GM23338 (cell line): Measurements from ENCODE around the gene SNX7. TPM values are rescaled to one million over a fixed set of nuclear protein-coding genes. Genes with fewer than 3 reads are reported as not detected.

Experiments
- ATAC-seq: fragments of 200-7000 bp; cut with Tn5 transposase; 3 replicates; pipeline ENCODE4 v1.9.1; 2020
- DNase-seq: peaks from one replicate; pipeline ENCODE4 v3.0.0-alpha.2; 2015; ENCODE audit warnings: low spot score
- H2AFZ ChIP-seq: fragments of 200-600 bp; sonication (generic); 2 replicates; pipeline ENCODE4 v1.8.0; 2016; ENCODE audit warnings: antibody characterized with exemption, mild to moderate bottlenecking, moderate library complexity
- H3F3A ChIP-seq: fragments of 200-600 bp; sonication (generic); replicated peaks from 2 replicates; pipeline ENCODE4 v1.8.0; 2017; ENCODE audit warnings: antibody characterized with exemption, mixed run types, low read depth
- H3K27ac ChIP-seq: fragments of 200-600 bp; sonication (generic); 2 replicates; pipeline ENCODE4 v1.6.1; 2016; ENCODE audit warnings: low read depth
- H3K27me3 ChIP-seq: fragments of 200-600 bp; sonication (generic); 2 replicates; pipeline ENCODE4 v1.8.0; 2016; ENCODE audit warnings: mild to moderate bottlenecking, mixed run types, moderate library complexity; ENCODE audit not compliant: insufficient read depth
- H3K36me3 ChIP-seq: fragments of 200-600 bp; sonication (generic); 2 replicates; pipeline ENCODE4 v1.8.0; 2016; ENCODE audit warnings: mild to moderate bottlenecking; ENCODE audit not compliant: insufficient read depth
- H3K4me1 ChIP-seq: fragments of 200-600 bp; sonication (generic); 2 replicates; pipeline ENCODE4 v1.8.0; 2016; ENCODE audit warnings: mild to moderate bottlenecking, moderate library complexity; ENCODE audit not compliant: insufficient read depth
- H3K4me2 ChIP-seq: fragments of 200-600 bp; sonication (generic); 2 replicates; pipeline ENCODE4 v1.7.1; 2017; ENCODE audit warnings: mixed run types
- H3K4me3 ChIP-seq: fragments of 200-600 bp; sonication (generic); 2 replicates; pipeline ENCODE4 v1.6.1; 2016; ENCODE audit warnings: mixed run types
- H3K79me2 ChIP-seq: fragments of 200-600 bp; sonication (generic); replicated peaks from 2 replicates; pipeline ENCODE4 v1.8.0; 2017; ENCODE audit warnings: mild to moderate bottlenecking; ENCODE audit not compliant: insufficient read depth
- H3K9me2 ChIP-seq: fragments of 200-600 bp; sonication (generic); 2 replicates; pipeline ENCODE4 v1.8.0; 2017; ENCODE audit not compliant: insufficient read depth
- H4K20me1 ChIP-seq: fragments of 200-600 bp; sonication (generic); replicated peaks from 2 replicates; pipeline ENCODE4 v1.8.0; 2017; ENCODE audit warnings: mild to moderate bottlenecking; ENCODE audit not compliant: insufficient read depth
- H3K27ac Mint-ChIP-seq: 2 replicates; pipeline ENCODE4 v1.8.0; 2020; ENCODE audit warnings: inconsistent platforms, mild to moderate bottlenecking, moderate library complexity, mixed read lengths
- H3K27me3 Mint-ChIP-seq: 3 replicates; pipeline ENCODE4 v1.8.0; 2022; ENCODE audit warnings: low read depth, mild to moderate bottlenecking, moderate library complexity, mixed read lengths, inconsistent platforms; ENCODE audit not compliant: insufficient read depth, poor library complexity
- H3K36me3 Mint-ChIP-seq: 3 replicates; pipeline ENCODE4 v1.8.0; 2021; ENCODE audit warnings: low read depth, mild to moderate bottlenecking, inconsistent platforms, moderate library complexity, mixed read lengths
- H3K4me1 Mint-ChIP-seq: 3 replicates; pipeline ENCODE4 v1.8.0; 2020; ENCODE audit warnings: mild to moderate bottlenecking, inconsistent platforms, mixed read lengths
- H3K4me3 Mint-ChIP-seq: 3 replicates; pipeline ENCODE4 v1.8.0; 2021; ENCODE audit warnings: moderate library complexity, mild to moderate bottlenecking, inconsistent platforms, mixed read lengths
- H3K9me3 Mint-ChIP-seq: 3 replicates; pipeline ENCODE4 v1.8.0; 2020; ENCODE audit warnings: moderate library complexity, mild to moderate bottlenecking, inconsistent platforms, mixed read lengths
- CREB1 ChIP-seq: fragments of 250-450 bp; sonication (Bioruptor Pico); IDR thresholded peaks from 2 replicates; pipeline ENCODE4 v1.5.0; 2020; ENCODE audit warnings: low read depth, mild to moderate bottlenecking, moderate library complexity
- EZH2 ChIP-seq: fragments of 200-600 bp; sonication (generic); IDR thresholded peaks from one replicate; pipeline ENCODE4 v1.8.0; 2017; ENCODE audit warnings: antibody characterized with exemption, mild to moderate bottlenecking, low read depth; ENCODE audit not compliant: unreplicated experiment
- EZH2phosphoT487 ChIP-seq: fragments of 200-600 bp; sonication (generic); IDR thresholded peaks from one replicate; pipeline ENCODE4 v1.8.1; 2018; ENCODE audit warnings: antibody characterized with exemption; ENCODE audit not compliant: unreplicated experiment
- JUNB ChIP-seq: IDR thresholded peaks from one replicate; pipeline ENCODE4 v1.6.1; 2016; ENCODE audit warnings: antibody characterized with exemption; ENCODE audit not compliant: unreplicated experiment
- NANOG ChIP-seq: IDR thresholded peaks from 2 replicates; pipeline ENCODE4 v1.6.1; 2016; ENCODE audit warnings: antibody characterized with exemption, borderline replicate concordance
- POLR2AphosphoS5 ChIP-seq: IDR thresholded peaks from 2 replicates; pipeline ENCODE4 v1.6.1; 2016; ENCODE audit warnings: antibody characterized with exemption, low read depth
- STAT1 ChIP-seq: IDR thresholded peaks from one replicate; pipeline ENCODE4 v1.6.1; 2016; ENCODE audit warnings: antibody characterized with exemption; ENCODE audit not compliant: unreplicated experiment
- ZNF114 ChIP-seq: fragments of 250-450 bp; sonication (Bioruptor Pico); IDR thresholded peaks from 2 replicates; pipeline ENCODE4 v1.5.0; 2020; ENCODE audit warnings: mild to moderate bottlenecking, moderate library complexity
- ZNF331 ChIP-seq: fragments of 250-450 bp; sonication (Bioruptor Pico); IDR thresholded peaks from 2 replicates; pipeline ENCODE4 v1.5.0; 2020; ENCODE audit warnings: low read depth, mild to moderate bottlenecking, moderate library complexity
- polyA plus RNA-seq: library from polyadenylated mRNA; unstranded; fragments of >200 nt; fragmentation: Nextera tagmentation; extraction: Ambion mirVana; gene quantifications from 2 replicates; pipeline ENCODE4 v1.2.1, GENCODE V29; 2016
- total RNA-seq: library from RNA; depleted of rRNA; stranded (reverse); fragments of >200 nt; shearing (Covaris generic); gene quantifications from 2 replicates; pipeline ENCODE4 v1.2.3, GENCODE V29; 2014
- TF ChIP-seq, protein P1 (sequence below), 2 experiments: fragments of 200-600 bp in 1 of 2; sonication (generic) in 1 of 2; conservative IDR thresholded peaks; 2 replicates each; pipeline versions ENCODE4 v1.5.1 to v1.6.1; 2016 to 2017; ENCODE audit warnings: antibody characterized with exemption in 2 of 2, low read depth in 2 of 2, mild to moderate bottlenecking in 2 of 2, moderate library complexity in 1 of 2
- TF ChIP-seq, protein P2 (sequence below): IDR thresholded peaks from one replicate; pipeline ENCODE4 v1.6.1; 2018; ENCODE audit warnings: antibody characterized with exemption; ENCODE audit not compliant: unreplicated experiment
- TF ChIP-seq, protein P3 (sequence below): IDR thresholded peaks from 2 replicates; pipeline ENCODE4 v1.6.1; 2016; ENCODE audit warnings: antibody characterized with exemption
- TF ChIP-seq, protein P4 (sequence below): fragments of 250-450 bp; sonication (Bioruptor Pico); IDR thresholded peaks from 2 replicates; pipeline ENCODE4 v1.5.0; 2020; ENCODE audit warnings: mild to moderate bottlenecking, moderate library complexity

The SNX7 gene
- total and polyA plus RNA-seq, 2 experiments from 2014 or later = 20.4 to 23.0 TPM

GRCh38 chr1:98681812-98682211 lies 20.3 kb downstream of the SNX7 start:
- H3K4me1 Mint-ChIP-seq = peaks cover 4% of the 10 kb centered on the region; the same call in 1 of the 3 replicates

More at GRCh38 chr1:98681812-98682211, 20.3 kb downstream of the SNX7 start:
- no peak overlapping the region for H3K4me3 ChIP-seq
- ATAC-seq (no peak), DNase-seq (no peak)
- H3K4me1 ChIP-seq = peaks cover 1% of the 10 kb centered on the region; the same call in 1 of the 2 replicates
- Mint-ChIP-seq H3K27me3 (peaks cover 5% of the 10 kb centered on the region), H3K9me3 (peaks cover 13% of the 10 kb centered on the region), H3K36me3 (peaks cover 24% of the 10 kb centered on the region), H3K27ac (no peak overlapping the region), H3K4me3 (no peak overlapping the region)
- no peak overlapping the region for H2AFZ ChIP-seq
- TF ChIP-seq JUNB (no peak), STAT1 (no peak), ZNF114 (CRISPR knock-in tag) (no peak), EZH2phosphoT487 (no peak), CREB1 (CRISPR knock-in tag) (no peak), NANOG (no peak), EZH2 (no peak), POLR2AphosphoS5 (no peak), ZNF331 (CRISPR knock-in tag) (no peak)
- TF ChIP-seq, protein P1, sequence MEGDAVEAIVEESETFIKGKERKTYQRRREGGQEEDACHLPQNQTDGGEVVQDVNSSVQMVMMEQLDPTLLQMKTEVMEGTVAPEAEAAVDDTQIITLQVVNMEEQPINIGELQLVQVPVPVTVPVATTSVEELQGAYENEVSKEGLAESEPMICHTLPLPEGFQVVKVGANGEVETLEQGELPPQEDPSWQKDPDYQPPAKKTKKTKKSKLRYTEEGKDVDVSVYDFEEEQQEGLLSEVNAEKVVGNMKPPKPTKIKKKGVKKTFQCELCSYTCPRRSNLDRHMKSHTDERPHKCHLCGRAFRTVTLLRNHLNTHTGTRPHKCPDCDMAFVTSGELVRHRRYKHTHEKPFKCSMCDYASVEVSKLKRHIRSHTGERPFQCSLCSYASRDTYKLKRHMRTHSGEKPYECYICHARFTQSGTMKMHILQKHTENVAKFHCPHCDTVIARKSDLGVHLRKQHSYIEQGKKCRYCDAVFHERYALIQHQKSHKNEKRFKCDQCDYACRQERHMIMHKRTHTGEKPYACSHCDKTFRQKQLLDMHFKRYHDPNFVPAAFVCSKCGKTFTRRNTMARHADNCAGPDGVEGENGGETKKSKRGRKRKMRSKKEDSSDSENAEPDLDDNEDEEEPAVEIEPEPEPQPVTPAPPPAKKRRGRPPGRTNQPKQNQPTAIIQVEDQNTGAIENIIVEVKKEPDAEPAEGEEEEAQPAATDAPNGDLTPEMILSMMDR (conservative IDR thresholded peaks at IDR 0.05; ENCODE audit: low read depth in 2 of 2) = no peak
- TF ChIP-seq, protein P2, sequence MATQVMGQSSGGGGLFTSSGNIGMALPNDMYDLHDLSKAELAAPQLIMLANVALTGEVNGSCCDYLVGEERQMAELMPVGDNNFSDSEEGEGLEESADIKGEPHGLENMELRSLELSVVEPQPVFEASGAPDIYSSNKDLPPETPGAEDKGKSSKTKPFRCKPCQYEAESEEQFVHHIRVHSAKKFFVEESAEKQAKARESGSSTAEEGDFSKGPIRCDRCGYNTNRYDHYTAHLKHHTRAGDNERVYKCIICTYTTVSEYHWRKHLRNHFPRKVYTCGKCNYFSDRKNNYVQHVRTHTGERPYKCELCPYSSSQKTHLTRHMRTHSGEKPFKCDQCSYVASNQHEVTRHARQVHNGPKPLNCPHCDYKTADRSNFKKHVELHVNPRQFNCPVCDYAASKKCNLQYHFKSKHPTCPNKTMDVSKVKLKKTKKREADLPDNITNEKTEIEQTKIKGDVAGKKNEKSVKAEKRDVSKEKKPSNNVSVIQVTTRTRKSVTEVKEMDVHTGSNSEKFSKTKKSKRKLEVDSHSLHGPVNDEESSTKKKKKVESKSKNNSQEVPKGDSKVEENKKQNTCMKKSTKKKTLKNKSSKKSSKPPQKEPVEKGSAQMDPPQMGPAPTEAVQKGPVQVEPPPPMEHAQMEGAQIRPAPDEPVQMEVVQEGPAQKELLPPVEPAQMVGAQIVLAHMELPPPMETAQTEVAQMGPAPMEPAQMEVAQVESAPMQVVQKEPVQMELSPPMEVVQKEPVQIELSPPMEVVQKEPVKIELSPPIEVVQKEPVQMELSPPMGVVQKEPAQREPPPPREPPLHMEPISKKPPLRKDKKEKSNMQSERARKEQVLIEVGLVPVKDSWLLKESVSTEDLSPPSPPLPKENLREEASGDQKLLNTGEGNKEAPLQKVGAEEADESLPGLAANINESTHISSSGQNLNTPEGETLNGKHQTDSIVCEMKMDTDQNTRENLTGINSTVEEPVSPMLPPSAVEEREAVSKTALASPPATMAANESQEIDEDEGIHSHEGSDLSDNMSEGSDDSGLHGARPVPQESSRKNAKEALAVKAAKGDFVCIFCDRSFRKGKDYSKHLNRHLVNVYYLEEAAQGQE = no peak
- TF ChIP-seq, protein P3, sequence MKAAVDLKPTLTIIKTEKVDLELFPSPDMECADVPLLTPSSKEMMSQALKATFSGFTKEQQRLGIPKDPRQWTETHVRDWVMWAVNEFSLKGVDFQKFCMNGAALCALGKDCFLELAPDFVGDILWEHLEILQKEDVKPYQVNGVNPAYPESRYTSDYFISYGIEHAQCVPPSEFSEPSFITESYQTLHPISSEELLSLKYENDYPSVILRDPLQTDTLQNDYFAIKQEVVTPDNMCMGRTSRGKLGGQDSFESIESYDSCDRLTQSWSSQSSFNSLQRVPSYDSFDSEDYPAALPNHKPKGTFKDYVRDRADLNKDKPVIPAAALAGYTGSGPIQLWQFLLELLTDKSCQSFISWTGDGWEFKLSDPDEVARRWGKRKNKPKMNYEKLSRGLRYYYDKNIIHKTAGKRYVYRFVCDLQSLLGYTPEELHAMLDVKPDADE = no peak
- TF ChIP-seq, protein P4, sequence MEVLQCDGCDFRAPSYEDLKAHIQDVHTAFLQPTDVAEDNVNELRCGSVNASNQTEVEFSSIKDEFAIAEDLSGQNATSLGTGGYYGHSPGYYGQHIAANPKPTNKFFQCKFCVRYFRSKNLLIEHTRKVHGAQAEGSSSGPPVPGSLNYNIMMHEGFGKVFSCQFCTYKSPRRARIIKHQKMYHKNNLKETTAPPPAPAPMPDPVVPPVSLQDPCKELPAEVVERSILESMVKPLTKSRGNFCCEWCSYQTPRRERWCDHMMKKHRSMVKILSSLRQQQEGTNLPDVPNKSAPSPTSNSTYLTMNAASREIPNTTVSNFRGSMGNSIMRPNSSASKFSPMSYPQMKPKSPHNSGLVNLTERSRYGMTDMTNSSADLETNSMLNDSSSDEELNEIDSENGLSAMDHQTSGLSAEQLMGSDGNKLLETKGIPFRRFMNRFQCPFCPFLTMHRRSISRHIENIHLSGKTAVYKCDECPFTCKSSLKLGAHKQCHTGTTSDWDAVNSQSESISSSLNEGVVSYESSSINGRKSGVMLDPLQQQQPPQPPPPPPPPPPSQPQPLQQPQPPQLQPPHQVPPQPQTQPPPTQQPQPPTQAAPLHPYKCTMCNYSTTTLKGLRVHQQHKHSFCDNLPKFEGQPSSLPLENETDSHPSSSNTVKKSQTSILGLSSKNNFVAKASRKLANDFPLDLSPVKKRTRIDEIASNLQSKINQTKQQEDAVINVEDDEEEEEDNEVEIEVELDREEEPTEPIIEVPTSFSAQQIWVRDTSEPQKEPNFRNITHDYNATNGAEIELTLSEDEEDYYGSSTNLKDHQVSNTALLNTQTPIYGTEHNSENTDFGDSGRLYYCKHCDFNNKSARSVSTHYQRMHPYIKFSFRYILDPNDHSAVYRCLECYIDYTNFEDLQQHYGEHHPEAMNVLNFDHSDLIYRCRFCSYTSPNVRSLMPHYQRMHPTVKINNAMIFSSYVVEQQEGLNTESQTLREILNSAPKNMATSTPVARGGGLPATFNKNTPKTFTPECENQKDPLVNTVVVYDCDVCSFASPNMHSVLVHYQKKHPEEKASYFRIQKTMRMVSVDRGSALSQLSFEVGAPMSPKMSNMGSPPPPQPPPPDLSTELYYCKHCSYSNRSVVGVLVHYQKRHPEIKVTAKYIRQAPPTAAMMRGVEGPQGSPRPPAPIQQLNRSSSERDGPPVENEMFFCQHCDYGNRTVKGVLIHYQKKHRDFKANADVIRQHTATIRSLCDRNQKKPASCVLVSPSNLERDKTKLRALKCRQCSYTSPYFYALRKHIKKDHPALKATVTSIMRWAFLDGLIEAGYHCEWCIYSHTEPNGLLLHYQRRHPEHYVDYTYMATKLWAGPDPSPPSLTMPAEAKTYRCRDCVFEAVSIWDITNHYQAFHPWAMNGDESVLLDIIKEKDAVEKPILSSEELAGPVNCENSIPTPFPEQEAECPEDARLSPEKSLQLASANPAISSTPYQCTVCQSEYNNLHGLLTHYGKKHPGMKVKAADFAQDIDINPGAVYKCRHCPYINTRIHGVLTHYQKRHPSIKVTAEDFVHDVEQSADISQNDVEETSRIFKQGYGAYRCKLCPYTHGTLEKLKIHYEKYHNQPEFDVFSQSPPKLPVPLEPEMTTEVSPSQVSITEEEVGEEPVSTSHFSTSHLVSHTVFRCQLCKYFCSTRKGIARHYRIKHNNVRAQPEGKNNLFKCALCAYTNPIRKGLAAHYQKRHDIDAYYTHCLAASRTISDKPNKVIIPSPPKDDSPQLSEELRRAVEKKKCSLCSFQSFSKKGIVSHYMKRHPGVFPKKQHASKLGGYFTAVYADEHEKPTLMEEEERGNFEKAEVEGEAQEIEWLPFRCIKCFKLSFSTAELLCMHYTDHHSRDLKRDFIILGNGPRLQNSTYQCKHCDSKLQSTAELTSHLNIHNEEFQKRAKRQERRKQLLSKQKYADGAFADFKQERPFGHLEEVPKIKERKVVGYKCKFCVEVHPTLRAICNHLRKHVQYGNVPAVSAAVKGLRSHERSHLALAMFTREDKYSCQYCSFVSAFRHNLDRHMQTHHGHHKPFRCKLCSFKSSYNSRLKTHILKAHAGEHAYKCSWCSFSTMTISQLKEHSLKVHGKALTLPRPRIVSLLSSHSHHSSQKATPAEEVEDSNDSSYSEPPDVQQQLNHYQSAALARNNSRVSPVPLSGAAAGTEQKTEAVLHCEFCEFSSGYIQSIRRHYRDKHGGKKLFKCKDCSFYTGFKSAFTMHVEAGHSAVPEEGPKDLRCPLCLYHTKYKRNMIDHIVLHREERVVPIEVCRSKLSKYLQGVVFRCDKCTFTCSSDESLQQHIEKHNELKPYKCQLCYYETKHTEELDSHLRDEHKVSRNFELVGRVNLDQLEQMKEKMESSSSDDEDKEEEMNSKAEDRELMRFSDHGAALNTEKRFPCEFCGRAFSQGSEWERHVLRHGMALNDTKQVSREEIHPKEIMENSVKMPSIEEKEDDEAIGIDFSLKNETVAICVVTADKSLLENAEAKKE (CRISPR knock-in tag) = no peak
- H3K4me2 ChIP-seq = no peak overlapping the region
- H3F3A ChIP-seq = no peaks in the 10 kb centered on the region
- H3K27ac ChIP-seq = no peak overlapping the region
- H4K20me1 ChIP-seq = no peaks in the 10 kb centered on the region
- peaks cover 4% of the 10 kb centered on the region for H3K9me2 ChIP-seq
- H3K27me3 ChIP-seq = no peaks in the 10 kb centered on the region
- H3K79me2 ChIP-seq = no peaks in the 10 kb centered on the region; the same call in 1 of the 2 replicates
- H3K36me3 ChIP-seq = no peaks in the 10 kb centered on the region
